IPS-20b (cell line): ENCODE data around the gene KCNH3.

Experiments
- H3K27ac ChIP-seq: one replicate; pipeline ENCODE4 v1.5.1; 2013; ENCODE audit warnings: low read length
- H3K27me3 ChIP-seq: 2 replicates; pipeline ENCODE4 v1.6.1; 2013; ENCODE audit warnings: mild to moderate bottlenecking, low read length, inconsistent platforms; ENCODE audit not compliant: insufficient read depth
- H3K36me3 ChIP-seq: 2 replicates; pipeline ENCODE4 v1.6.1; 2013; ENCODE audit warnings: low read depth, mild to moderate bottlenecking, inconsistent platforms, low read length, moderate library complexity; ENCODE audit not compliant: insufficient read depth
- H3K4me1 ChIP-seq: 2 replicates; pipeline ENCODE4 v1.6.1; 2013; ENCODE audit warnings: mild to moderate bottlenecking, control low read depth, inconsistent platforms, low read length, moderate library complexity; ENCODE audit not compliant: insufficient read depth
- H3K4me3 ChIP-seq: 2 replicates; pipeline ENCODE4 v1.5.1; 2013; ENCODE audit warnings: mild to moderate bottlenecking, low read length, inconsistent platforms
- H3K9ac ChIP-seq: 2 replicates; pipeline ENCODE4 v1.6.1; 2013; ENCODE audit warnings: low read depth, mild to moderate bottlenecking, inconsistent platforms, low read length, moderate library complexity
- H3K9me3 ChIP-seq: 2 replicates; pipeline ENCODE4 v1.6.1; 2013; ENCODE audit warnings: mild to moderate bottlenecking, low read depth, low read length, inconsistent platforms; ENCODE audit not compliant: insufficient read depth

The KCNH3 gene, protein sequence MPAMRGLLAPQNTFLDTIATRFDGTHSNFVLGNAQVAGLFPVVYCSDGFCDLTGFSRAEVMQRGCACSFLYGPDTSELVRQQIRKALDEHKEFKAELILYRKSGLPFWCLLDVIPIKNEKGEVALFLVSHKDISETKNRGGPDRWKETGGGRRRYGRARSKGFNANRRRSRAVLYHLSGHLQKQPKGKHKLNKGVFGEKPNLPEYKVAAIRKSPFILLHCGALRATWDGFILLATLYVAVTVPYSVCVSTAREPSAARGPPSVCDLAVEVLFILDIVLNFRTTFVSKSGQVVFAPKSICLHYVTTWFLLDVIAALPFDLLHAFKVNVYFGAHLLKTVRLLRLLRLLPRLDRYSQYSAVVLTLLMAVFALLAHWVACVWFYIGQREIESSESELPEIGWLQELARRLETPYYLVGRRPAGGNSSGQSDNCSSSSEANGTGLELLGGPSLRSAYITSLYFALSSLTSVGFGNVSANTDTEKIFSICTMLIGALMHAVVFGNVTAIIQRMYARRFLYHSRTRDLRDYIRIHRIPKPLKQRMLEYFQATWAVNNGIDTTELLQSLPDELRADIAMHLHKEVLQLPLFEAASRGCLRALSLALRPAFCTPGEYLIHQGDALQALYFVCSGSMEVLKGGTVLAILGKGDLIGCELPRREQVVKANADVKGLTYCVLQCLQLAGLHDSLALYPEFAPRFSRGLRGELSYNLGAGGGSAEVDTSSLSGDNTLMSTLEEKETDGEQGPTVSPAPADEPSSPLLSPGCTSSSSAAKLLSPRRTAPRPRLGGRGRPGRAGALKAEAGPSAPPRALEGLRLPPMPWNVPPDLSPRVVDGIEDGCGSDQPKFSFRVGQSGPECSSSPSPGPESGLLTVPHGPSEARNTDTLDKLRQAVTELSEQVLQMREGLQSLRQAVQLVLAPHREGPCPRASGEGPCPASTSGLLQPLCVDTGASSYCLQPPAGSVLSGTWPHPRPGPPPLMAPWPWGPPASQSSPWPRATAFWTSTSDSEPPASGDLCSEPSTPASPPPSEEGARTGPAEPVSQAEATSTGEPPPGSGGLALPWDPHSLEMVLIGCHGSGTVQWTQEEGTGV

DNA sequence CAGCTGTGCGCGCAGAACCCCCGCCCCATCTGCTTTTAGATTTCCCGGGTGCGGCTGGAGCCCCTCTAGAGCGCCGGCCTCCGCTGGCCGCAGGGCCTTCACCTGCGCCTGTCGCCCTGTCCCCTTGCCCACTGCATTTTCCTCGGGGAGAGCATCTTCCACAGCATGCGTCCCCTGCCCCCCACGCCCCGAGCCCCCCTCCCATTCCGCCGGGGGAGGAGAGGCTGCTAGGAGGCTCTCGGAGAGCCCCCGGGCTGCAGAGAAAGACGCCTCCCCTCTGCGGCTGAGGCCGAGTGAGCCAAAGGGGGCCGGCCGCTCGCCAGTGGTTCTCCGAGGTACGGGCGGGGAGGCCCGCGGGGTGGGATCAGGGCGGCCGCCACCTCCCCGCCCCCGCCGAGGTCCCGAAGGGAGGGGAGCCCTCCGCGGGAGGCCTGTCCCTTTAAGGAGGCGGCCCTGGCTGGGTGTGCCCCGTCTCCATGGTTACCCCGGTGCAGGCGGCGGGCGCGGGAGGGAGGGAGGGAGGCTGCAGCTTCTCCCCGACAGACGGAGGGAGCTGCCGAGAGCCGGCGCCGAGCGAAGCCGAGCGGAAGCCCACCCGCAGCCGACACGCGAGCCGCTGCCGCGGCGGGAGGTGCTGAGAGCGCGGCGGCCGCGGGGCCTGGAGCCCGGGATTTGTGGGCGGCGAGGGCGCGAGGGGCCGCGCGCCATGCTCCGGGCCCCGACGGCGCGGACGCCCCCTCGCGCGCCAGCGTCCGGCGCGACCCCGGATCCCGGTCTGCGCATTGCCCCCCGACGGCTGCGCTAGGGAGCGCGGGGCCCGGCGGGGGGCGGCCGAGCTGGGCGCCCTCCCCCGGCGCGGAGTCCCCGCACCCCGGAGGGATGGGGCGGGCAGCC lies at the start of gene KCNH3:
Gene KCNH3, plus strand, starts transcription at position 521 of the 894 bp plus-strand sequence. CDS start 387 bp downstream, outside the sequence.
- H3K4me1 ChIP-seq, result peaks cover 5% of the 10 kb centered on the region; the same call in 1 of the 2 replicates
- H3K27me3 ChIP-seq, result peaks cover 94% of the 10 kb centered on the region
- no peaks in the 10 kb centered on the region for H3K36me3 ChIP-seq
- H3K9me3 ChIP-seq, result no peaks in the 10 kb centered on the region; the same call in 1 of the 2 replicates
- H3K27ac ChIP-seq, result no peak within 1 kb of the TSS
- no peak within 1 kb of the TSS for H3K9ac ChIP-seq
- peak within 1 kb of the TSS; percentile 67; the same call in 1 of the 2 replicates for H3K4me3 ChIP-seq

DNA sequence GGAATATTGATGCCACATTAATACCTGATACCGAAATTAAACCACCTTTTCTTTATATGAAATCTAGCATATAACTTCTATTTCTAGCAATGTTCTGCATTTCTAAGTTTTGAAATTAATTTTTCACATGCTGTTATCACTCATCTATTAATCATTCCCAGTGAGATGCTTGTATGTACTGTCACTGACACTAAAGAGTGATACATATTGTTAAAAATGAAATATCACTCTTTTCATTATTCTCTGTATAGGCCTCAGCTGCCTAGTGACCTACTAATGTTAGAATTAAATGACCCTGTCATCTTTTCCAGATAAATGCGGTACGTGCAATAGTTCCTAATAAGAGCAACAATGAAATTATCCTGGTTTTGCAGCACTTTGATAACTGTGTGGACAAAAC lies 49.7 kb upstream of the KCNH3 start:
- Histone ChIP-seq H3K27ac (no peak overlapping the region), H3K27me3 (no peaks in the 10 kb centered on the region)

DNA sequence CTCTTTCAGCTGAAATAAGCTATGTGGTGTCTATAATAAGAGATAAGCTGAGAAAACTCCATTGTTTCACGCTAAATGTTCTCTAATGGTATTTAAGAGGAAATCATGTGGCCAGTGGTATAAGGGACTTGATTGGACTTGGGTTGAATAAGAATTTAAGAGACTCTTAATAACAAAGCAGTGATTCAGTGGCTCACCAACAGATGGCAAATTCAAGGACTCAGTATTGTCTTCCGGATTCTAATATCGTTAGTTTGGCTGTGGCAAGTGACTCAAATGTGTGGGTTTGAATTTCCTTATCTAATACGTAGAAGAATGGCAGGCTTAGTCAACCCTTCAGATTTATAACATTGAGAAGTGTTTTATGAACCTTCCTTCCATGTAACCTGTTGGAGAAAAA lies 49.1 kb upstream of the KCNH3 start:
- Histone ChIP-seq H3K27me3 (no peaks in the 10 kb centered on the region), H3K9ac (no peak overlapping the region), H3K36me3 (peaks cover 2% of the 10 kb centered on the region), H3K4me1 (peaks cover 10% of the 10 kb centered on the region), H3K9me3 (no peaks in the 10 kb centered on the region), H3K27ac (no peak overlapping the region), H3K4me3 (0 out of 2 replicates have a peak overlapping the region, but pooled peaks have one; percentile 17)

More for the DNA sequence above, 49.7 kb upstream of the KCNH3 start:
- H3K4me1 ChIP-seq, result peaks cover 14% of the 10 kb centered on the region
- no peaks in the 10 kb centered on the region for H3K9me3 ChIP-seq
- no peaks in the 10 kb centered on the region for H3K36me3 ChIP-seq
- no peak overlapping the region for H3K4me3 ChIP-seq
- no peak overlapping the region for H3K9ac ChIP-seq

DNA sequence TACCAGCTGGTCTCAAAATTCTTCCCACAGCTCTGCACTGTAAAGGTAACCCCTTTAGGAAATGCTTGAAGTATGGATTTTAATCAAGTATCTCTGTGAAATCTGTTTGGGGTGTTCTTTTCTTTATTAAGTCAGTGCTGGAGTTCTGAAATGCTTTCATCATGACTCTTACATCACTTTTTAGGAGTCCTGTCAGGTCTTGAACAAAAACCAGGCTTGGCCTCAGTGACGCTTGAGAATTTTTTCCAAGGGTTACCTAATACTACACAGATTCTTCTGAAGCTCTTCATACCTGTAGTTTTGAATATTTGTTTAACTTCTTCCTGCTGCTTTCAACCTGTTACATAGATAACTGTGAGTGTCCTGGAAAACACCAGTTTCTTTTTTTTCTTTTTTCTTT lies 47.0 kb upstream of the KCNH3 start:
- H3K9me3 ChIP-seq, result no peaks in the 10 kb centered on the region
- H3K36me3 ChIP-seq, result peaks cover 10% of the 10 kb centered on the region
- H3K4me3 ChIP-seq, result no peak overlapping the region
- H3K4me1 ChIP-seq, result peaks cover 10% of the 10 kb centered on the region
- H3K9ac ChIP-seq, result no peak overlapping the region
- H3K27me3 ChIP-seq, result no peaks in the 10 kb centered on the region
- H3K27ac ChIP-seq, result no peak overlapping the region

DNA sequence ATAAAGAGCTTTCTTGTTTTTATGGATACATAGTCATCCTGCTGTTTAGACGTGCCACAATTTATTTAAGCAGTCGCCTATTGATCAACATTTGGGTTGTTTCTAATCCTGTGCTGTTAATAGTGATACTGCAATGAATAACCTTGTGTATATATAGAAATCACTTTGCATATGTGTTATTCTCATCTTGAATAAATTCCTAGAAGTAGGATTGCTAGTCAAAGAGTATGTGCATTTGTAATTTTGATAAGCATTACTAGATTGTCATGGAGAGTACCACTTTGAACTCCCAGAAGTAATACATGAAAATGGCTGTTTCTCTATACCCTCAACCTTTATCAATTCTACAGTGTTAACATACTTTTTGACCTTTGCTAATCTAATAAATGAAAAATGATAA lies 44.9 kb upstream of the KCNH3 start:
- H3K4me3 ChIP-seq, result no peak overlapping the region
- no peaks in the 10 kb centered on the region for H3K27me3 ChIP-seq
- no peaks in the 10 kb centered on the region for H3K9me3 ChIP-seq
- H3K4me1 ChIP-seq, result peaks cover 10% of the 10 kb centered on the region
- H3K9ac ChIP-seq, result no peak overlapping the region
- H3K27ac ChIP-seq, result no peak overlapping the region
- H3K36me3 ChIP-seq, result peaks cover 14% of the 10 kb centered on the region

DNA sequence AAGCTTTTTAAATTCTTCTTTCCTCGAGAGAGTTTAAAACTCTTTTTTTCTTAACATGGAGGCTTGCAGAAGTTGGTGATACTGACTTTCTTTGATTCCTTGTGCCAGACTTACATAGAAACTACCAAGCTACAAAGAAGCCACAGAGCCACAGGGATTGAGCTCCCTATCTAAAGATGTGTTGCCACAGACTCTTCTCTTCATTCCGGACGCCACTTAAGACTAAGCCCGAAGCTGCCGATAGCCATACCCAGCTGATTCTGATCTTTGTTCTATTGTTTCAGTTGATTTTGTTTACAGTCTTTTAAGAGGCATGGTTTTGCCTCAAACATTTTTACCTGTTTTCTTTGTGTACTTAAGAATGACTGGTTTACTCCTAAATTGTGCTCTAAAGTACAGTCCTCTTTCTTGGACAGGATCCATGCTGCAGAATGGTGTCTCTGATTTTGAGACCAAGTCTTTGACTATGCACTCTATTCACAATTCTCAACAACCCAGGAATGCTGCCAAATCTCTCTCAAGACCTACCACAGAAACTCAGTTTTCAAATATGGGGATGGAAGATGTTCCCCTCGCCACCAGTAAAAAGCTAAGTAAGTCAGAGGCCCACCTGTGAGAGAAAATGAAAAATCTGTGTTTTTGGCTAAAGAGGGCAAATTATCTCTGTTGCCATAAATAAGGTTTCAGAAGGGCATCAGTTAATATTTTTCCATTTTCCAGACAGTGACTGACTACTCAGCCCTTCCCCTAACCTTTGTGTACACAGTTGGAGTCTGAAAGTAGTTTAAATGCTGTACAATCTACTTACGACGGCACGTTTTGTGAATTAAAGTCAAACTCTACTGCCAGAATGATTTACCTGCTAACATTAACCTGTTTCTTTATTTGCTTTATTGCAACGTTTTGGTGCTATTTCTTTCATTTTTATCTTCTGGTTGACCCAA lies 42.1 kb upstream of the KCNH3 start:
- Histone ChIP-seq H3K9ac (no peak overlapping the region), H3K27ac (no peak overlapping the region), H3K9me3 (no peaks in the 10 kb centered on the region), H3K36me3 (peaks cover 31% of the 10 kb centered on the region), H3K4me3 (no peak overlapping the region), H3K27me3 (no peaks in the 10 kb centered on the region), H3K4me1 (no peaks in the 10 kb centered on the region)

DNA sequence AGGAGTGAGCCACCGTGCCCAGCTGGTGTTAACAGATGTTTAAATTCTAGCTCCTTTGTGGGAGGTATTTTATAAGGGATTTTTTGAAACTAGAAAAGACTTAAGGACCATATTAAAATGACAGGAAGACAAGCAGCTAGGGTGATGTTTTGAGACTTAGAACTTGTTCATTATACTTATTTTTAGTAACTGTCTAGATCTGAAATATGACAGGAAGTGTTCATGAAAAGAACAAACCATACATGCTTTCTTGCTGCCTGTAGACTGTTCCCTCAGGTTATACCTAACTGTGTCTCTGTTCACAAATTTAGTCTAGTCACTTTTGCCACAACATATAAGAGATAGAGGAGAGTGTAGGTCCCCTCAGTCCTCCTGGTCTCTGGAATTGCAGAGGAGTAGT lies 36.9 kb upstream of the KCNH3 start:
- H3K9me3 ChIP-seq, result no peaks in the 10 kb centered on the region
- H3K27ac ChIP-seq, result no peak overlapping the region
- H3K4me3 ChIP-seq, result no peak overlapping the region
- H3K27me3 ChIP-seq, result no peaks in the 10 kb centered on the region
- no peak overlapping the region for H3K9ac ChIP-seq
- peaks cover 35% of the 10 kb centered on the region for H3K36me3 ChIP-seq
- H3K4me1 ChIP-seq, result no peaks in the 10 kb centered on the region

DNA sequence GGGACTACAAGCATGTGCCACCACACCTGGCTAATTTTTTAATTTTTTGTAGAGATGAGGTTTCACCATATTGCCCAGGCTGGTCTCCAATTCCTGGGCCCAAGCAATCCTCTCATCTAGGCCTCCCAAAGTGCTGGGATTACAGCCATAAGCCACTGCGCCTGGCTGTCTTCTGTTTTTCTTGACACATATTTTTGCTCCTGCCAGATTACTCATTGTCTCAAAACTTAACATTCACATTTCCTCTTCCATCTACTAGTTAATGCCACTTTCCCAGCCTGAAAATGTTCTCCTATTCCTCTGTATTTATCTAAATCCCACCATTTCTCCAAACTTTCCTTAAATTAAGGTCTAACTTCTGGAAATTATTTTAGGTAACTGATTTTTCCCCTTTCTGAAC lies 36.2 kb upstream of the KCNH3 start:
- no peak overlapping the region for H3K27ac ChIP-seq
- H3K4me3 ChIP-seq, result no peak overlapping the region
- no peak overlapping the region for H3K9ac ChIP-seq
- no peaks in the 10 kb centered on the region for H3K9me3 ChIP-seq
- no peaks in the 10 kb centered on the region for H3K4me1 ChIP-seq
- H3K36me3 ChIP-seq, result peaks cover 32% of the 10 kb centered on the region
- H3K27me3 ChIP-seq, result no peaks in the 10 kb centered on the region

DNA sequence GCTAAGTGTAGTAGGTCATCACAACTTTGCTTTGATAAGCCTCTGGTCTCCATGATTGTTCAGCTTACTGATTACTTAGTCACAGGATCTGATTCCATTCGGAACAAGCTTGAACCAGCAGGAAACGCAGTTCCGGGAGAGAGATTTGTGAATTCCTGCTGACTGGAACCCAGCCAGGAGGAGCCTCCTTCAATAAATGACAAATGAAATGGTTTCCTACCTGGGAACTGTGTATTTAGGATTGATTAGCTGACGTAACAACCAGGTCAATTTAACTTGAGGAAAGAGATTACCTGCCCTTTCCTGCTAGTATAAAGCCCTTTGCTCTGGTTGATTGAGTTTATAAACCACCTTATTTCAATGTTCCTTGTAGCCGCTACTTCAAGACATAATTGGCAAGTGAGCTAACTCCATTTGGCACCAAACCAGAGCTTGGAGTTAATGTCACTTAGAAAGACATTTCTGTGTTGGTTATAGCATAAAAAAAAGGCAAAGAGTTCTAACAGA lies 35.1 kb upstream of the KCNH3 start:
- Histone ChIP-seq H3K4me1 (no peaks in the 10 kb centered on the region), H3K27me3 (no peaks in the 10 kb centered on the region), H3K27ac (no peak overlapping the region), H3K4me3 (no peak overlapping the region), H3K9me3 (no peaks in the 10 kb centered on the region), H3K36me3 (peaks cover 32% of the 10 kb centered on the region), H3K9ac (no peak overlapping the region)

DNA sequence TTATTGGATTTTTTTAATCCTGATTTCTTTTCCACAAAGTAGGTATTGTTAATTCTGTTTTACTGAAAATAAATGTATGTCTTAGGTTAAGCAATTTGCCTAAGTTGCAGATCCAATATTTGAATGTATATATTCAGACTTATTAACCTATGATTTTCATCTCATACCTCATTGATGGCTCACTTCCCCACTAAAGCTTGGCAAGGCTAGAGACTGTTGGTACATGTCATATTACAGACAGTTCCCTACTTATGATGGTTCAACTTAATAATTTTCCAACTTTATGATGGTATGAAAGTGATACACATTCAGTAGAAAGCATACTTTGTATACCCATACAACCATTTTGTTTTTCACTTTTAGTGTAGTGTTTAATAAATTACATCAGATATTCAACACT lies 33.2 kb upstream of the KCNH3 start:
- H3K27ac ChIP-seq, result no peak overlapping the region

More for the DNA sequence above, 33.2 kb upstream of the KCNH3 start:
- no peak overlapping the region for H3K4me3 ChIP-seq
- no peaks in the 10 kb centered on the region for H3K4me1 ChIP-seq
- peaks cover 21% of the 10 kb centered on the region for H3K36me3 ChIP-seq
- no peak overlapping the region for H3K9ac ChIP-seq
- no peaks in the 10 kb centered on the region for H3K9me3 ChIP-seq
- no peaks in the 10 kb centered on the region for H3K27me3 ChIP-seq
